Caki2 (cell line): ENCODE measurements around the gene MOXD1. TPM values are rescaled to one million over a fixed set of nuclear protein-coding genes. Genes with fewer than 3 reads are reported as not detected.

Experiments used
- DNase-seq: peaks from one replicate; pipeline ENCODE4 v3.0.0-alpha.2; 2015; ENCODE audit warnings: low read depth
- in situ Hi-C: cut with HindIII; loops from 2 replicates; pipeline ENCODE4 v1.10.0; 2016; ENCODE audit warnings: low sequenced_read_pairs, low pct_unique_long_range_greater_than_20kb, mixed read lengths
- total RNA-seq: library from RNA; depleted of rRNA; stranded (reverse); fragments of >200 nt; shearing (Covaris generic); gene quantifications from 2 replicates; pipeline ENCODE4 v1.2.3, GENCODE V29; 2014; ENCODE audit warnings: low replicate concordance

The MOXD1 gene
- total RNA-seq, 1 experiment from 2014 or later = 23.9 TPM

- in situ Hi-C loops = no loop called here
- no peak for DNase-seq
Measured at GRCh38 chr6:132404330-132404729, 3.1 kb upstream of the MOXD1 start.

- in situ Hi-C loops = no loop called here
- no peak for DNase-seq
Measured at GRCh38 chr6:132401618-132402285, 477 bp upstream of the MOXD1 start.

GRCh38 chr6:132400555-132400882 lies 756 bp downstream of the MOXD1 start:
- peak; percentile 19 for DNase-seq
- in situ Hi-C loops = no loop called here

- DNase-seq = peak; percentile 31
- in situ Hi-C loops = no loop called here
Measured at GRCh38 chr6:132399376-132400074, 1.8 kb downstream of the MOXD1 start.

- in situ Hi-C loops = no loop called here
- no peak for DNase-seq
Measured at GRCh38 chr6:132395015-132395597, 6.2 kb downstream of the MOXD1 start.

GRCh38 chr6:132392792-132393191 lies 8.5 kb downstream of the MOXD1 start:
- DNase-seq = peak; percentile 12
- in situ Hi-C loops = no loop called here

GRCh38 chr6:132392270-132392646 lies 9.0 kb downstream of the MOXD1 start:
- in situ Hi-C loops = no loop called here
- no peak for DNase-seq

- DNase-seq = peak; percentile 9
- in situ Hi-C loops = no loop called here
Measured at GRCh38 chr6:132391391-132392269, 9.6 kb downstream of the MOXD1 start.

GRCh38 chr6:132390451-132390850 lies 10.8 kb downstream of the MOXD1 start:
- in situ Hi-C loops = no loop called here
- DNase-seq = no peak

- in situ Hi-C loops = no loop called here
- DNase-seq = no peak
Measured at GRCh38 chr6:132390017-132390416, 11.3 kb downstream of the MOXD1 start.

GRCh38 chr6:132388291-132388690 lies 13.0 kb downstream of the MOXD1 start:
- in situ Hi-C loops = no loop called here
- DNase-seq = no peak

- DNase-seq = no peak
- in situ Hi-C loops = no loop called here
Measured at GRCh38 chr6:132382630-132383175, 18.6 kb downstream of the MOXD1 start.

- in situ Hi-C loops = no loop called here
- no peak for DNase-seq
Measured at GRCh38 chr6:132381381-132381780, 19.9 kb downstream of the MOXD1 start.

GRCh38 chr6:132380358-132381029 lies 20.8 kb downstream of the MOXD1 start:
- in situ Hi-C loops = no loop called here
- no peak for DNase-seq

- no peak for DNase-seq
- in situ Hi-C loops = no loop called here
Measured at GRCh38 chr6:132369526-132369925, 31.7 kb downstream of the MOXD1 start.

GRCh38 chr6:132368916-132369481 lies 32.3 kb downstream of the MOXD1 start:
- in situ Hi-C loops = no loop called here
- no peak for DNase-seq

GRCh38 chr6:132365281-132365907 lies 35.9 kb downstream of the MOXD1 start:
- in situ Hi-C loops = no loop called here
- no peak for DNase-seq
